Parathyroid adenoma (tissue), 2 donors: Measurements from ENCODE around the gene INPP5D.
A peak's percentile ranks its signal among the peaks of the same experiment; 100 is the strongest.

Source experiments
- H2AFZ ChIP-seq: fragments of 300-600 bp; sonication (generic); one replicate; pipeline ENCODE4 v1.7.0; 2017; ENCODE audit warnings: antibody characterized with exemption, mild to moderate bottlenecking
- H3K27ac ChIP-seq: fragments of 300-600 bp; sonication (generic); one replicate; pipeline ENCODE4 v1.7.0; 2017
- H3K27me3 ChIP-seq: fragments of 300-600 bp; sonication (generic); one replicate; pipeline ENCODE4 v1.7.0; 2017; ENCODE audit warnings: low read length; ENCODE audit not compliant: control insufficient read depth, insufficient read depth
- H3K36me3 ChIP-seq: fragments of 300-600 bp; sonication (generic); one replicate; pipeline ENCODE4 v1.7.0; 2017; ENCODE audit warnings: low read length; ENCODE audit not compliant: control insufficient read depth, insufficient read depth
- H3K4me1 ChIP-seq: fragments of 300-600 bp; sonication (generic); one replicate; pipeline ENCODE4 v1.7.0; 2017; ENCODE audit warnings: control low read depth
- H3K4me2 ChIP-seq: fragments of 300-600 bp; sonication (generic); one replicate; pipeline ENCODE4 v1.7.0; 2017; ENCODE audit warnings: low read length
- H3K4me3 ChIP-seq: fragments of 300-600 bp; sonication (generic); one replicate; pipeline ENCODE4 v1.7.0; 2017; ENCODE audit warnings: low read depth, low read length
- H3K79me2 ChIP-seq: fragments of 300-600 bp; sonication (generic); one replicate; pipeline ENCODE4 v1.7.0; 2017; ENCODE audit warnings: control low read depth
- H3K9ac ChIP-seq: fragments of 300-600 bp; sonication (generic); one replicate; pipeline ENCODE4 v1.7.0; 2017; ENCODE audit warnings: mild to moderate bottlenecking
- H3K9me3 ChIP-seq: fragments of 300-600 bp; sonication (generic); one replicate; pipeline ENCODE4 v1.7.0; 2017; ENCODE audit warnings: low read length; ENCODE audit not compliant: control insufficient read depth
- TF ChIP-seq, protein P1 (sequence below): fragments of 300-600 bp; sonication (generic); IDR thresholded peaks from one replicate; pipeline ENCODE4 v1.7.0; 2017; ENCODE audit warnings: antibody characterized with exemption, mild to moderate bottlenecking
- donor health status: primary hyperparathyroidism.

The INPP5D gene

GRCh38 chr2:233247744-233248143 lies 187.6 kb downstream of the INPP5D start:
- Histone ChIP-seq H3K4me2 (no peak overlapping the region), H2AFZ (no peak overlapping the region), H3K4me3 (no peak overlapping the region), H3K36me3 (no peaks in the 10 kb centered on the region), H3K9me3 (no peaks in the 10 kb centered on the region), H3K79me2 (peaks cover 2% of the 10 kb centered on the region), H3K27ac (no peak overlapping the region), H3K4me1 (peaks cover 4% of the 10 kb centered on the region), H3K27me3 (no peaks in the 10 kb centered on the region), H3K9ac (no peak overlapping the region)
- TF ChIP-seq, protein P1, sequence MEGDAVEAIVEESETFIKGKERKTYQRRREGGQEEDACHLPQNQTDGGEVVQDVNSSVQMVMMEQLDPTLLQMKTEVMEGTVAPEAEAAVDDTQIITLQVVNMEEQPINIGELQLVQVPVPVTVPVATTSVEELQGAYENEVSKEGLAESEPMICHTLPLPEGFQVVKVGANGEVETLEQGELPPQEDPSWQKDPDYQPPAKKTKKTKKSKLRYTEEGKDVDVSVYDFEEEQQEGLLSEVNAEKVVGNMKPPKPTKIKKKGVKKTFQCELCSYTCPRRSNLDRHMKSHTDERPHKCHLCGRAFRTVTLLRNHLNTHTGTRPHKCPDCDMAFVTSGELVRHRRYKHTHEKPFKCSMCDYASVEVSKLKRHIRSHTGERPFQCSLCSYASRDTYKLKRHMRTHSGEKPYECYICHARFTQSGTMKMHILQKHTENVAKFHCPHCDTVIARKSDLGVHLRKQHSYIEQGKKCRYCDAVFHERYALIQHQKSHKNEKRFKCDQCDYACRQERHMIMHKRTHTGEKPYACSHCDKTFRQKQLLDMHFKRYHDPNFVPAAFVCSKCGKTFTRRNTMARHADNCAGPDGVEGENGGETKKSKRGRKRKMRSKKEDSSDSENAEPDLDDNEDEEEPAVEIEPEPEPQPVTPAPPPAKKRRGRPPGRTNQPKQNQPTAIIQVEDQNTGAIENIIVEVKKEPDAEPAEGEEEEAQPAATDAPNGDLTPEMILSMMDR: no peak

GRCh38 chr2:233248999-233249398 lies 188.9 kb downstream of the INPP5D start:
- peaks cover 7% of the 10 kb centered on the region for H3K4me1 ChIP-seq
- no peaks in the 10 kb centered on the region for H3K9me3 ChIP-seq
- H3K27me3 ChIP-seq: no peaks in the 10 kb centered on the region

DNA sequence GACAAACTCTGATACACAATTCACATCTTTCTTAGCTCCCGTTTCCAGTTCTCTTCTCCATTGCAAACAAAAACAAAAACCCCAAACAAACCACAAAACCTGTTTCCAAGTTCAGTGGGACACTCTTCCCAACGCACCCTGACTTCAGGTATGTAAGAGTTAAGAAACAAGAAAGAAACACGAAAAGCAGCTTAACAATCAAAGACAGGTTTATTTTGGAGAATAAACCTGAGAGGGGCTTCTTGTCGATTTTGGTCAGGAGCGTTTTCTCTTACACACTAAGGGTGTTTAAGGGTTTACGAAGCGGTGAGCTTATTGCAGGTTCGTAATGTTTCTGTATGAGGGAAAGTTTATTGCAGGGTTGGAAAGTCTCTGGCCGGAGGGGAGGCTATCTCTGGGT lies 190.4 kb downstream of the INPP5D start:
- TF ChIP-seq, protein P1: no peak
- H2AFZ ChIP-seq: peak overlapping the region; percentile 98
- H3K4me3 ChIP-seq: no peak overlapping the region
- no peaks in the 10 kb centered on the region for H3K9me3 ChIP-seq
- peaks cover 3% of the 10 kb centered on the region for H3K4me1 ChIP-seq
- peaks cover 6% of the 10 kb centered on the region for H3K79me2 ChIP-seq
- H3K4me2 ChIP-seq: no peak overlapping the region
- H3K9ac ChIP-seq: no peak overlapping the region
- no peak overlapping the region for H3K27ac ChIP-seq
- no peaks in the 10 kb centered on the region for H3K36me3 ChIP-seq
- no peaks in the 10 kb centered on the region for H3K27me3 ChIP-seq

More at GRCh38 chr2:233248999-233249398, 188.9 kb downstream of the INPP5D start:
- Histone ChIP-seq H3K36me3 (no peaks in the 10 kb centered on the region), H3K27ac (no peak overlapping the region), H3K4me3 (no peak overlapping the region), H3K4me2 (no peak overlapping the region), H2AFZ (no peak overlapping the region), H3K79me2 (peaks cover 6% of the 10 kb centered on the region), H3K9ac (no peak overlapping the region)
- TF ChIP-seq, protein P1: no peak

DNA sequence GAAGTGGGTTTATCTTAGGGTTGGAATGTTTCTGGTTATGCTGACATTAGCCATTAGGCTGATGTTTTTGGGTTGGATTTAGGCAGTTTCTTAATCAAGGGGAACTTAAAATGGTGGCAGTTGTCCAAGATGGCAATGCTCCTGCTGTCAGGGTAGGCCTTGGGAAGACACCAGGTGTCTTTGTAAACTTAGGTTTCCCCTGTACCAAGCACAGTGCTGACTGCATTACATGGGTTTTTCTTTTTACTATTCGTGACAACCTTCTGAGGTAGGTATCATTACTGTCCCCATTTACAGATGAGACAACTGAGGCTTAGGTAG lies 190.8 kb downstream of the INPP5D start:
- Histone ChIP-seq H3K36me3 (no peaks in the 10 kb centered on the region), H2AFZ (peak overlapping the region; percentile 98), H3K27me3 (no peaks in the 10 kb centered on the region), H3K27ac (peak overlapping the region; percentile 86), H3K9me3 (no peaks in the 10 kb centered on the region), H3K4me1 (peaks cover 3% of the 10 kb centered on the region), H3K4me2 (no peak overlapping the region), H3K4me3 (peak overlapping the region; percentile 71), H3K79me2 (peaks cover 6% of the 10 kb centered on the region), H3K9ac (no peak overlapping the region)
- TF ChIP-seq, protein P1: no peak

DNA sequence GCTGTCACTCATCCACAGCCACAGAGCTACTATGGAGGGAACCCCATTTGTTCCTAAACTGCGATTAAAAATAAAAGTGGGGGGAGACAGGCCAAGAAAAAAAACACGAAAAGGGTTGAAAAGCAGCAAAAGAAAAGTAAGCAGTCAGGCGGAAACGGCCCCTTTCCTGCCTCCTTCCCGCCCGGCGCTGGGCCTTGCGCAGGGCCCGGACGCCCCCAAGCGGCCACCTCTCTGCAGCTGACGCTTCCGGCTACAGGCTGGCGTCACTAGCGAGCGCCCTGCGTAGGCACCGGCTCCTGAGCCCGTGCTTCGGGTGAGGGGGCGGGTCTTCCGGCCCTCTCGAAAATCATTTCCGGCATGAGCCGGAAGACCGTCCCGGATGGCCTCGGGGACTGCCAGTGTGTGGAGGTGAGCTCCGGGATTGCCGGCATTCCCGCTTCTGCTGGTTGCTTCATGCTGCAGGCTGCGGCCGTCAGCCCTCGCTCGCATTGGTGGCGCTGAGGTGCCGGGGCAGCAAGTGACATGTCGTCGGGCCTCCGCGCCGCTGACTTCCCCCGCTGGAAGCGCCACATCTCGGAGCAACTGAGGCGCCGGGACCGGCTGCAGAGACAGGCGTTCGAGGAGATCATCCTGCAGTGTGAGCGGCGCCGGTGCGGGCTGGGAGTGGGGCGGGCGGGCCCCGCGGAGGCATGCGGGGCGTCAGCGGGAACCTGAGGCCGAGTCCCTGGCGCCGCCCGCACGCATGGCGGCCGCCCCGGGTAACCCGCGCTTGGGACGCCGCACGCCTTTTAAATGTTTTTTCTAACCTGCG lies 191.4 kb downstream of the INPP5D start, which contains the start of gene ATG16L1:
Gene ATG16L1 (plus strand): TSS at position 368 of the 811 bp plus-strand sequence. CDS start 155 bp downstream, at position 523.
- Histone ChIP-seq H2AFZ (peak within 1 kb of the TSS; percentile 98), H3K9me3 (no peaks in the 10 kb centered on the region), H3K9ac (peak within 1 kb of the TSS; percentile 73), H3K27ac (peak within 1 kb of the TSS; percentile 86), H3K79me2 (peaks cover 6% of the 10 kb centered on the region), H3K36me3 (no peaks in the 10 kb centered on the region), H3K4me2 (peak within 1 kb of the TSS; percentile 84), H3K4me1 (peaks cover 3% of the 10 kb centered on the region), H3K4me3 (peak within 1 kb of the TSS; percentile 71), H3K27me3 (no peaks in the 10 kb centered on the region)
- TF ChIP-seq, protein P1: peak; percentile 98
